ENCODE measurements around the gene PTPRJ.

GRCh38 chr11:48036011-48036410 is 55.7 kb downstream of the PTPRJ start:
- TF ChIP-seq POLR2A (IDR thresholded peaks at IDR 0.05; ENCODE audit: low read length) (no peak), GATA1 (IDR thresholded peaks at IDR 0.05; ENCODE audit: low read depth, low read length) (no peak)

All from erythroblast (primary cell).